Measurements from ENCODE around the gene TRPM3.

DNA sequence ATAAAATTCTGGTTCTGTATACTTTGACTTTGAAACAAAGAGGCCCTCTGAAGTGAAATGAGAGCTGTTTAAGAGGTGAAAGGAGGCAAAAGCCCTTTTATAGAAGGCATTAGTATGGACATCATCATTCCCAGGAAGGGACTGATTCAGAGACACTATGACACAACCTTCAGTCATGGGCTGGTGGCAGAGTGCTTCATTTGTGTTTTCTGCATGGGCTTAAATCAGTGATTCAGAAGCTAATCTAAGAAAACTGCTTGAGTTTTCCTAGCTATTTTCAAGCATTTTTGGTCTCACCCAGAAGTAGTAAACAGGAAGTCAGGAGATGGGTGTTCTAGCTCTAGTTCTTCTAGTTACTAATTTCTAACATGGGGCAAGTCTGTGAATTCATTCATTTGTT lies 288.9 kb downstream of the TRPM3 start:
- TF ChIP-seq, protein P1, sequence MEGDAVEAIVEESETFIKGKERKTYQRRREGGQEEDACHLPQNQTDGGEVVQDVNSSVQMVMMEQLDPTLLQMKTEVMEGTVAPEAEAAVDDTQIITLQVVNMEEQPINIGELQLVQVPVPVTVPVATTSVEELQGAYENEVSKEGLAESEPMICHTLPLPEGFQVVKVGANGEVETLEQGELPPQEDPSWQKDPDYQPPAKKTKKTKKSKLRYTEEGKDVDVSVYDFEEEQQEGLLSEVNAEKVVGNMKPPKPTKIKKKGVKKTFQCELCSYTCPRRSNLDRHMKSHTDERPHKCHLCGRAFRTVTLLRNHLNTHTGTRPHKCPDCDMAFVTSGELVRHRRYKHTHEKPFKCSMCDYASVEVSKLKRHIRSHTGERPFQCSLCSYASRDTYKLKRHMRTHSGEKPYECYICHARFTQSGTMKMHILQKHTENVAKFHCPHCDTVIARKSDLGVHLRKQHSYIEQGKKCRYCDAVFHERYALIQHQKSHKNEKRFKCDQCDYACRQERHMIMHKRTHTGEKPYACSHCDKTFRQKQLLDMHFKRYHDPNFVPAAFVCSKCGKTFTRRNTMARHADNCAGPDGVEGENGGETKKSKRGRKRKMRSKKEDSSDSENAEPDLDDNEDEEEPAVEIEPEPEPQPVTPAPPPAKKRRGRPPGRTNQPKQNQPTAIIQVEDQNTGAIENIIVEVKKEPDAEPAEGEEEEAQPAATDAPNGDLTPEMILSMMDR (IDR thresholded peaks at IDR 0.05) = no peak
- TF ChIP-seq POLR2A (IDR thresholded peaks at IDR 0.05) (no peak), POLR2AphosphoS5 (IDR thresholded peaks at IDR 0.05) (no peak), EP300 (IDR thresholded peaks at IDR 0.05) (no peak)
